ENCODE results near the gene PRDM7. TPM values are rescaled to one million over a fixed set of nuclear protein-coding genes. Genes with fewer than 3 reads are reported as not detected.

Gene PRDM7
- total and polyA plus RNA-seq, 2 of the 4 experiments (the other 2 are of a cell fraction): not detected

DNA sequence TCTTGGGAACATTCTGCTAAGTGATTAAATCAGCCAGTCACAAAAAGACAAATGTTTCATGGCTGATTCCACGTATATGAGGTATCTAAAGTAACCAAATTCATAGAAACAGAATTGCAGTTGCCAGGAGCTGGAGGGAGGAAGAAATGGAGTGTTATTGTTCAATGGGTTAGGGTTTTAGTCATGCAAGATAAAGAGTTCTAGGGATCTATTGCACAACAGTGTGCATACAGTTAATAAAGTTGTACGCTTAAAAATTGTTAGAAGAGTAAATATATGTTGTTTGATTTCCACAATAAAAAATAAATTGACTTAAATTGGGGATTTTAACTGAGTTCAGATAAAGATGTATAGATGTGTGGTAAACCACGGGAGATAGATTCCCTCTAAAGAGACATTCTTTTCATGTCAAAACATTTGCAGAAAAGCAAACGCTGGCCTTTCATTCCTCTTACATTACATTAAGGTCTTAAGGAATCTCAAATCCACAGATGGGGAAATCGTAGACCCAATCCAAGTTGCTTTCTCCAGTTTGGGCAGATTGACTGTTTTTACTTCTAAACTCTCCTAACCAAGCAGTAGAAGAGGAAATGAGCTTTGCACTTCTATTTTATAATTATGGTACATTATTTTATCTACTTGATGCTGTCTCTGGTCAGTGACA is 4.6 kb downstream of the PRDM7 start:
- Histone ChIP-seq H2BK5ac (ENCODE audit: low read depth, low read length, poor library complexity, severe bottlenecking) (no peak overlapping the region), H2BK120ac (ENCODE audit: low read depth, low read length) (no peak overlapping the region), H3K56ac (ENCODE audit: extremely low read depth, insufficient read depth, low read length) (no peak overlapping the region), H3K27me3 (ENCODE audit: control insufficient read depth, insufficient read depth, low read length) (peaks cover 9% of the 10 kb centered on the region), H3K23ac (ENCODE audit: low read depth, low read length) (no peak overlapping the region), H3K27ac (ENCODE audit: insufficient read depth, low read length) (no peak overlapping the region), H3K4ac (ENCODE audit: low read depth, low read length) (no peak overlapping the region), H3K9ac (ENCODE audit: low read depth, low read length) (no peak overlapping the region), H3K9me1 (ENCODE audit: insufficient read depth, low read length) (no peaks in the 10 kb centered on the region), H3K36me3 (ENCODE audit: control insufficient read depth, insufficient read depth, low read length) (no peaks in the 10 kb centered on the region), H3K79me1 (ENCODE audit: low read depth in 1 of 2, low read length in 2 of 2) (no peaks in the 10 kb centered on the region), H2AFZ (replicated peaks; ENCODE audit: low read length, poor library complexity) (no peak overlapping the region), H4K8ac (ENCODE audit: low read depth in 2 of 2, low read length in 2 of 2) (no peak overlapping the region), H2BK20ac (ENCODE audit: low read depth, low read length) (no peak overlapping the region), H3K14ac (replicated peaks; ENCODE audit: low read depth, low read length) (no peak overlapping the region), H3K4me2 (ENCODE audit: low read depth, low read length) (no peak overlapping the region), H2BK15ac (ENCODE audit: low read depth, low read length) (no peak overlapping the region), H2AK5ac (ENCODE audit: low read depth, low read length) (no peak overlapping the region), H2AK9ac (replicated peaks; ENCODE audit: low read depth, low read length, poor library complexity) (no peak overlapping the region), H3K18ac (ENCODE audit: low read depth, low read length) (no peak overlapping the region), H3K4me3 (ENCODE audit: insufficient read depth, low read depth, low read length) (no peak overlapping the region), H3K9me3 (ENCODE audit: control insufficient read depth, insufficient read depth, low read length) (no peaks in the 10 kb centered on the region), H4K20me1 (ENCODE audit: insufficient read depth, low read length) (no peaks in the 10 kb centered on the region), H3K4me1 (ENCODE audit: control insufficient read depth, insufficient read depth, low read length) (no peaks in the 10 kb centered on the region), H4K5ac (ENCODE audit: low read depth, low read length) (no peak overlapping the region), H4K91ac (ENCODE audit: insufficient read depth, low read depth, low read length) (no peak overlapping the region)
- WGBS, 2 experiments (ENCODE audit: extremely low coverage in 2 of 2, insufficient read length in 1 of 2): 40% methylated on average over 1 of the region's 5 CpGs; no CpG with 5 or more reads in 1 of the 2 experiments
- dilution Hi-C loops (cut with HindIII; ENCODE audit: low sequenced_read_pairs, unreplicated experiment): no loop called here
- intact Hi-C loops (cut with micrococcal nuclease): no loop called here
- POLR2A ChIA-PET (ENCODE audit: unreplicated experiment): no interaction called here
- no TSS peak for BruUV-seq (replicated peaks)
- in situ Hi-C loops (cut with MboI; ENCODE audit: low sequenced_read_pairs): no loop called here
- ATAC-seq (ENCODE audit: low read depth) (no peak), DNase-seq (peak; percentile 20)
- CTCF ChIA-PET: interaction anchor here (2.1 kb wide), 1 partner anchor 9 kb away, joined by 7 read pairs; no protein-coding TSS in a partner anchor
- no peak for TF ChIP-seq CHD1 (IDR thresholded peaks at IDR 0.05; ENCODE audit: low read depth, low read length)
- TF ChIP-seq CEBPB (IDR thresholded peaks at IDR 0.05; ENCODE audit: low read depth, low read length): peak; percentile 90

Data from IMR-90 (cell line).